Measurements from ENCODE around the gene PCDH9. TPM values are rescaled to one million over a fixed set of nuclear protein-coding genes. Genes with fewer than 3 reads are reported as not detected.

PCDH9 gene
- total RNA-seq, 6 experiments from 2014 or later, result 1.6 to 3.9 (median 3.1) TPM

DNA sequence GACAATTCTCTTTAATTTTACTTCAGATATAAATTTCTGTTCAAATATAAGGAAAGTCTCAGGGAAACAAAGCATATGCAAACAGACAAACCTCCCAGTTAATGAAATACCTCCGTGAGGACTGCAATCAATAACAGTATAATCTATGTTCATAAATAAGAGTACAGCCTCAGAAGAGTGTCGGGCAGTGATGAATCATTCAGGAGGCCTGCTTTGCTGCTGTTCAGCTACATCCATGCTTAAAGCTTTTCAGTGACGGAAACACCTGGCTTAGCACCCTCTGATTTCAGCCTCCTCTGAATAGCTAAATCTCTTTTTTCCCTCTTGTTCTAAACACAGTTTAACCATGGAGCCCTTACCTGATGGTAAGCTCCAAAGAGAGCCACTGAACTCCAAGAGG, 69.0 kb downstream of the PCDH9 start:
- intact Hi-C loops (cut with DNase I), result no loop called here
- DNase-seq (no peak), ATAC-seq (no peak)
- Histone ChIP-seq H3K4me1 (no peaks in the 10 kb centered on the region), H3K4me3 (no peak overlapping the region), H3K27ac (no peak overlapping the region), H3K27me3 (no peaks in the 10 kb centered on the region), H3K36me3 (no peaks in the 10 kb centered on the region), H3K9me3 (no peaks in the 10 kb centered on the region)
- no peak for TF ChIP-seq POLR2A (IDR thresholded peaks at IDR 0.05)
- TF ChIP-seq, protein P1, sequence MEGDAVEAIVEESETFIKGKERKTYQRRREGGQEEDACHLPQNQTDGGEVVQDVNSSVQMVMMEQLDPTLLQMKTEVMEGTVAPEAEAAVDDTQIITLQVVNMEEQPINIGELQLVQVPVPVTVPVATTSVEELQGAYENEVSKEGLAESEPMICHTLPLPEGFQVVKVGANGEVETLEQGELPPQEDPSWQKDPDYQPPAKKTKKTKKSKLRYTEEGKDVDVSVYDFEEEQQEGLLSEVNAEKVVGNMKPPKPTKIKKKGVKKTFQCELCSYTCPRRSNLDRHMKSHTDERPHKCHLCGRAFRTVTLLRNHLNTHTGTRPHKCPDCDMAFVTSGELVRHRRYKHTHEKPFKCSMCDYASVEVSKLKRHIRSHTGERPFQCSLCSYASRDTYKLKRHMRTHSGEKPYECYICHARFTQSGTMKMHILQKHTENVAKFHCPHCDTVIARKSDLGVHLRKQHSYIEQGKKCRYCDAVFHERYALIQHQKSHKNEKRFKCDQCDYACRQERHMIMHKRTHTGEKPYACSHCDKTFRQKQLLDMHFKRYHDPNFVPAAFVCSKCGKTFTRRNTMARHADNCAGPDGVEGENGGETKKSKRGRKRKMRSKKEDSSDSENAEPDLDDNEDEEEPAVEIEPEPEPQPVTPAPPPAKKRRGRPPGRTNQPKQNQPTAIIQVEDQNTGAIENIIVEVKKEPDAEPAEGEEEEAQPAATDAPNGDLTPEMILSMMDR (IDR thresholded peaks at IDR 0.05), result no peak
- WGBS (ENCODE audit: insufficient coverage, low coverage, low lambda C conversion rate, missing lambda C conversion rate), result 92% methylated on average over 3 of the region's 3 CpGs

DNA sequence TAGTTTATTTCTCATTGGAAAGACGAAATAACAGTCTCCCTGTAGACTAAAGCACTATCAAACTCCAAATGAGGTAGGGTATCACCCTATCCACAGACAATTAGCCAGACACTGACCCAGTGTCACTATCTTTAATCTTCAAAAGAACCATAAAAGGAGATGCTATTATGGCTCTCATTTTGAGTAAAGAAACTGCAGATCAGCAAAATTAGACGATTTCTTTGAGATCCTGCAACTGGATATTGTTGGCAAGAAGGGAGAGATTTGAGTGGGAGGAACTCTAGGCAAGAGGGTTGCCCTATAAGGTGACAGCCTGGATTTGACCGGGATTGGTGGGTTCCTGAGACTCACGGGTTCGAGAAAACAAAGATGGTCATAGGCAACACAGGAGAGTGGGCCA, 71.2 kb downstream of the PCDH9 start:
- intact Hi-C loops (cut with DNase I), result no loop called here
- no peaks in the 10 kb centered on the region for H3K27me3 ChIP-seq
- ATAC-seq (no peak), DNase-seq (no peak)
- 90% methylated on average over 5 of the region's 5 CpGs for WGBS (ENCODE audit: insufficient coverage, low coverage, low lambda C conversion rate, missing lambda C conversion rate)
- no peak overlapping the region for H3K27ac ChIP-seq
- TF ChIP-seq, protein P1 (IDR thresholded peaks at IDR 0.05), result no peak
- no peak for TF ChIP-seq POLR2A (IDR thresholded peaks at IDR 0.05)
- H3K36me3 ChIP-seq, result no peaks in the 10 kb centered on the region
- H3K4me3 ChIP-seq, result no peak overlapping the region
- H3K4me1 ChIP-seq, result no peaks in the 10 kb centered on the region
- H3K9me3 ChIP-seq, result no peaks in the 10 kb centered on the region

DNA sequence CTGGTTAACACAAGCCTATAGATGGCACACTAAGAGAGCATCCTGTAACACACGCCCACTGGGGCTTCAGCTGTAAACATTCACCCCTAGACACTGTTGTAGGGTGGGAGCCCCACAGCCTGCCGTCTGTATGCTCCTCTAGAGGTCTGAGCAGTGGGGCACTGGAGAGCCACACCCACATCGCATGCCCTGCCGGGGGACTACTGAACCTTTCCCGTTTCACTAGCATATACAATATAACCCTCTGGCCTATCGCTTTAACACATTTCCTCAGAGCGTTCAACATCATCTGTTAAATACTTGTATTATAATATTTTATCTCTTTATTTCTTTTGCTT, 73.4 kb downstream of the PCDH9 start:
- no peak overlapping the region for H3K4me3 ChIP-seq
- no peak for DNase-seq
- H3K27ac ChIP-seq, result no peak overlapping the region
- no peaks in the 10 kb centered on the region for H3K36me3 ChIP-seq
- no peaks in the 10 kb centered on the region for H3K4me1 ChIP-seq
- H3K9me3 ChIP-seq, result no peaks in the 10 kb centered on the region
- no peak for TF ChIP-seq POLR2A (IDR thresholded peaks at IDR 0.05)
- no peak for ATAC-seq
- H3K27me3 ChIP-seq, result no peaks in the 10 kb centered on the region
- WGBS (ENCODE audit: insufficient coverage, low coverage, low lambda C conversion rate, missing lambda C conversion rate), result 93% methylated on average over 3 of the region's 7 CpGs
- intact Hi-C loops (cut with DNase I), result no loop called here

DNA sequence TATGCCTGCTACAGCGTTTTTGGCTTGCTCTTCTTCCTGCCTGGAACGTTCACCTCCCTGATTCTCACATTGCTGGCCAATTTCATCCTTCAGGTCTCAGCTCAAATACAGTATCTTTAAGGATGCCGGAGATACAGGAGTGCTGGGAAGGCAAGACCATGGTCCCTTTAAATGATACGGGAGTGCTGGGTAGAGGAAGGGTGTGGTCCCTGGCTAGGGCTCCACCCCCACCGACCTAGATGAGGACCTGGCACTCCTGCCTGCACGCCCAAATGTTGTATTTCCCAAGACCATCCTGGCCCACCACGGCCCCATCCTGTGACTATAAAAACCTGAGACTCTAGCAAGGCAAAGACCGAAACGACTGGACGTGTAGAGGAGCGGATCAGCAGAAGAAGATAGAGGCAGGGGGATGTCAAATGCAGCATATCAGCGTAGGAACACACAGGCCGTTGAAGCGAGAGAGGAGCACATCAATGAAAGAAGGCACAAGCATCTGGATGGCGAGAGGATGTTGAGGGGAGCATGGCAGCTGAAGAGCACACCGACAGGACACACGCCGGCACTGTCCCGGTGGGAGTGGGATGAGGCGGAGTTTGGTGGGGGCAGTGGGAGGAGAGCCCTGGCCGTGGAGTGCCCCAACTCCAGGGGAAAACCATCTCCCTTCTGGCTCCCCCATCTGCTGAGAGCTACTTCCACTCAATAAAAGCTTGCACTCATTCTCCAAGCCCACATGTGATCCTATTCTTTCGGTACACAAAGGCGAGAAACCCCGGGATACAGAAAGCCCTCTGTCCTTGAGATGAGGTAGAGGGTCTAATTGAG, 74.0 kb downstream of the PCDH9 start:
- Histone ChIP-seq H3K4me1 (no peaks in the 10 kb centered on the region), H3K4me3 (no peak overlapping the region), H3K36me3 (no peaks in the 10 kb centered on the region), H3K27ac (no peak overlapping the region), H3K27me3 (no peaks in the 10 kb centered on the region), H3K9me3 (no peaks in the 10 kb centered on the region)
- DNase-seq (no peak), ATAC-seq (no peak)
- 72% methylated on average over 18 of the region's 24 CpGs for WGBS (ENCODE audit: insufficient coverage, low coverage, low lambda C conversion rate, missing lambda C conversion rate)
- no peak for TF ChIP-seq POLR2A (IDR thresholded peaks at IDR 0.05)
- TF ChIP-seq, protein P1 (IDR thresholded peaks at IDR 0.05), result no peak
- intact Hi-C loops (cut with DNase I), result no loop called here

DNA sequence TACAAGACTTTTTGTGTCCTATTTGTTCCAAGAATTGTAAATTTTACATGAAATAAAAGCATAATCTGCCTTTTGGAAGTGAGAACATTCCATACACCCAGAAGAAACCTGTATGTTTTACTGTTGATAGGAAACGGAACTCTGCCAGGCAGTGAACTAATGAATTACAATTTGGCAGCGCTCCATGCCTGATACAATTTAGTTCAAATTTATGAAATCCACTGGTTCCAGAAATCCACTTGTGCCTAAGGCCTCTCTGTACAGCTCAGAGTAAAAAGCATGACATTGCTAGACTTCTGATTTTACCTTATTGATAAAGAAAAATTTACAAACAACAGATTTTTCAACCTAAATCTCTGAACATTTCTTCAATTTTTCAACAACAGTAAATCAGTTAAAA, 78.1 kb downstream of the PCDH9 start:
- Histone ChIP-seq H3K27ac (no peak overlapping the region), H3K4me3 (no peak overlapping the region), H3K9me3 (no peaks in the 10 kb centered on the region), H3K4me1 (no peaks in the 10 kb centered on the region), H3K27me3 (no peaks in the 10 kb centered on the region), H3K36me3 (no peaks in the 10 kb centered on the region)
- ATAC-seq, result no peak
- DNase-seq, result no peak
- no peak for TF ChIP-seq POLR2A (IDR thresholded peaks at IDR 0.05)
- TF ChIP-seq, protein P1 (IDR thresholded peaks at IDR 0.05), result no peak
- WGBS (ENCODE audit: insufficient coverage, low coverage, low lambda C conversion rate, missing lambda C conversion rate), result 65% methylated on average over 2 of the region's 2 CpGs
- intact Hi-C loops (cut with DNase I), result no loop called here

Measured in right lobe of liver (tissue), 6 donors.